22Rv1 (cell line): ENCODE results near the gene RNGTT.

Experiments
- H3K27ac ChIP-seq: fragments of 450-650 bp; 2 replicates; pipeline ENCODE4 v1.5.1; 2017
- ZFX ChIP-seq: fragments of 450-650 bp; IDR thresholded peaks from 2 replicates; pipeline ENCODE4 v1.6.1; 2017; ENCODE audit warnings: antibody characterized with exemption, borderline replicate concordance
- TF ChIP-seq, protein P1 (sequence below): fragments of 450-650 bp; IDR thresholded peaks from 2 replicates; pipeline ENCODE4 v1.5.1; 2017; ENCODE audit warnings: mild to moderate bottlenecking

Gene RNGTT

GRCh38 chr6:88619951-88620350 lies 343.5 kb downstream of the RNGTT start:
- TF ChIP-seq, protein P1, sequence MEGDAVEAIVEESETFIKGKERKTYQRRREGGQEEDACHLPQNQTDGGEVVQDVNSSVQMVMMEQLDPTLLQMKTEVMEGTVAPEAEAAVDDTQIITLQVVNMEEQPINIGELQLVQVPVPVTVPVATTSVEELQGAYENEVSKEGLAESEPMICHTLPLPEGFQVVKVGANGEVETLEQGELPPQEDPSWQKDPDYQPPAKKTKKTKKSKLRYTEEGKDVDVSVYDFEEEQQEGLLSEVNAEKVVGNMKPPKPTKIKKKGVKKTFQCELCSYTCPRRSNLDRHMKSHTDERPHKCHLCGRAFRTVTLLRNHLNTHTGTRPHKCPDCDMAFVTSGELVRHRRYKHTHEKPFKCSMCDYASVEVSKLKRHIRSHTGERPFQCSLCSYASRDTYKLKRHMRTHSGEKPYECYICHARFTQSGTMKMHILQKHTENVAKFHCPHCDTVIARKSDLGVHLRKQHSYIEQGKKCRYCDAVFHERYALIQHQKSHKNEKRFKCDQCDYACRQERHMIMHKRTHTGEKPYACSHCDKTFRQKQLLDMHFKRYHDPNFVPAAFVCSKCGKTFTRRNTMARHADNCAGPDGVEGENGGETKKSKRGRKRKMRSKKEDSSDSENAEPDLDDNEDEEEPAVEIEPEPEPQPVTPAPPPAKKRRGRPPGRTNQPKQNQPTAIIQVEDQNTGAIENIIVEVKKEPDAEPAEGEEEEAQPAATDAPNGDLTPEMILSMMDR = no peak
- TF ChIP-seq ZFX = no peak

DNA sequence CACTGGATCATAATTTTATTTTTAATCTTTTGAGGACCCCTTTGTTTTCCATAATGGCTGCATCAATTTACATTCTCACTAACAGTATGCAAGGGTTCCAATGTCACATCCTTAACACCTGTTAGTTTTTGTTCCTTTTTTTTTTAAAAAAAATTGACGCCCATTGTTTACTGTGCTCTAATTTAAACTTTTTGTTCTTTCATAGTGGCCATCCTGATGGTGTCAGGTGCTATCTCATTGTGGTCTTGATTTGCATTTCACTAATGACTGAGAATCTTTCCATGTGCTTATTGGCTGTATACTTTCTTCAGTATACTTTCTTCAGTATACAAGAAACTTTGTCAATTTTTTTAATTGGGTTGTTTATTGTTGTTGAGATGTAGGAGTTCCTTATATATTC lies 347.0 kb downstream of the RNGTT start:
- H3K27ac ChIP-seq = no peak overlapping the region
- TF ChIP-seq, protein P1 = no peak
- TF ChIP-seq ZFX = no peak

More at GRCh38 chr6:88619951-88620350, 343.5 kb downstream of the RNGTT start:
- H3K27ac ChIP-seq = no peak overlapping the region

- H3K27ac ChIP-seq = no peak overlapping the region
- TF ChIP-seq ZFX = no peak
- TF ChIP-seq, protein P1 = no peak
These were observed 349.0 kb downstream of the RNGTT start for GRCh38 chr6:88614316-88614877.

GRCh38 chr6:88612631-88613030 lies 350.8 kb downstream of the RNGTT start:
- TF ChIP-seq, protein P1 = no peak
- no peak for TF ChIP-seq ZFX
- no peak overlapping the region for H3K27ac ChIP-seq

DNA sequence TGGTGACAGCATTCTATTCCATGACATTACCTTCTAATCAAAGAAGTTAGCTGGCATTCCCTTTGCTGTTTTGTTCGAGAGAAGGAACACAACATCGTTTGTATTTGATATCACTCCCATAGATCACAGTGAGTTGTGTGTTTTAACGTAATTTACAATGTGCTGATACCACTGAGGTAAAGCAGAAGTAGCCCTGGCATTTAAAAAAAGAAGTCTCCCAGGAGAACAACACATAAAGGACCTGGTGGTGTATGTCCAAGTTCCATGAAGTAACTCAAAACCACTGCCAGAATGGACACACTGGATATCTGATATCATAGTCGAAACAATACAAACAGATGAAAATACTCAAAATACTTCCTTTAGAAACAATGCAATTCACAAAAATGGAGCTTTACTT lies 351.7 kb downstream of the RNGTT start:
- no peak for TF ChIP-seq ZFX
- TF ChIP-seq, protein P1 = no peak
- no peak overlapping the region for H3K27ac ChIP-seq

DNA sequence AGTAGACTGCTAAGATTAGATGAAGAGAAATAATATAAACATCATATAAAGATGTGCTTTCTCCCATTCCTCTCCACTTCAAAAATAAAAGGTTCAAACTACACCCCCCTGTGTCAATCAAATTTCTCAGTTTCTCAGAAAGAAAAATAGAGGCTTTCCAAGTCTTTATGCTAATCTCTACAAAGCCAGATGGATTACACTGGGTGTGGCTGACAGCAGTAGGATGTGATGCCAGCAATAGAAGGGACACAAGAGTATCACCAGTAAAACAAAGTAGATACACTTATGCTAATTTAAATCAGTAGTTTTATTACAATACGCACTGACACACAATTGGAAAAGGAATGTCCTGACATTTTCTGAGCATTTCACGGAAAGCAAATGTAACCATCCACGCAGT lies 353.4 kb downstream of the RNGTT start:
- no peak overlapping the region for H3K27ac ChIP-seq
- no peak for TF ChIP-seq ZFX
- TF ChIP-seq, protein P1 = no peak

DNA sequence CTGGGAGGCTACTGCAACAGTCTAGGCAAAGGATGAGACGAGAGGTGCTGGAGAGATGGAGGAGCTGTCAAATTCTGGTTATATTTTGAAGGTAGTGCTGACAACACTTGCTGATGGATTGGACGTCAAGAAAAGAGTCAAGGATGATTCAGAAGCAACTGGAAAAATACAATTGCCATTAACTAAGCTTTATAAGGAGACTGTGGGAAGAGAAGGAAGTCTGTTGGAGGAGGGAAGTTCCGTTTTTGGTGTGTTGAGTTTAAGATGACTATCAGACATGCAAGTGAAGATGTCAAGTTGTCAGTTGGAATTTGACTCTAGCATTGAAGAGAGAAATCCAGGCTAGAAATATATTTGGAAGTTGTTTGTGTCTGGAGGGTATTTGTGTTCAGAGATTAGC lies 358.1 kb downstream of the RNGTT start:
- TF ChIP-seq, protein P1 = no peak
- TF ChIP-seq ZFX = no peak
- no peak overlapping the region for H3K27ac ChIP-seq
